C4-2B (cell line): Measurements from ENCODE around the gene INPP5D.

ENCODE experiments used
- CTCF ChIP-seq: fragments of 450-650 bp; conservative IDR thresholded peaks from 2 replicates; pipeline ENCODE4 v1.5.1; 2017; ENCODE audit warnings: mild to moderate bottlenecking
- ZFX ChIP-seq: fragments of 450-650 bp; IDR thresholded peaks from 2 replicates; pipeline ENCODE4 v1.6.1; 2017

- TF ChIP-seq CTCF (no peak), ZFX (no peak)
Measured at GRCh38 chr2:233060501-233060979, 398 bp downstream of the INPP5D start.
